Coronary artery (tissue), 2 donors: ENCODE data around the gene TDP1.

Experiments used
- DNase-seq: peaks from one replicate; pipeline ENCODE4 v3.0.0-alpha.2; 2017; ENCODE audit warnings: low spot score
- H3K27ac ChIP-seq, 2 donors: fragments of 200-600 bp; sonication (generic); one replicate each; pipeline ENCODE4 v1.5.1; 2016 to 2019
- H3K4me3 ChIP-seq: fragments of 200-600 bp; sonication (generic); 2 replicates; pipeline ENCODE4 v1.5.1; 2016; ENCODE audit warnings: mild to moderate bottlenecking, moderate library complexity
- TF ChIP-seq, protein P1 (sequence below): fragments of 200-600 bp; sonication (generic); IDR thresholded peaks from one replicate; pipeline ENCODE4 v1.5.1; 2019; ENCODE audit warnings: antibody characterized with exemption

The TDP1 gene

DNA sequence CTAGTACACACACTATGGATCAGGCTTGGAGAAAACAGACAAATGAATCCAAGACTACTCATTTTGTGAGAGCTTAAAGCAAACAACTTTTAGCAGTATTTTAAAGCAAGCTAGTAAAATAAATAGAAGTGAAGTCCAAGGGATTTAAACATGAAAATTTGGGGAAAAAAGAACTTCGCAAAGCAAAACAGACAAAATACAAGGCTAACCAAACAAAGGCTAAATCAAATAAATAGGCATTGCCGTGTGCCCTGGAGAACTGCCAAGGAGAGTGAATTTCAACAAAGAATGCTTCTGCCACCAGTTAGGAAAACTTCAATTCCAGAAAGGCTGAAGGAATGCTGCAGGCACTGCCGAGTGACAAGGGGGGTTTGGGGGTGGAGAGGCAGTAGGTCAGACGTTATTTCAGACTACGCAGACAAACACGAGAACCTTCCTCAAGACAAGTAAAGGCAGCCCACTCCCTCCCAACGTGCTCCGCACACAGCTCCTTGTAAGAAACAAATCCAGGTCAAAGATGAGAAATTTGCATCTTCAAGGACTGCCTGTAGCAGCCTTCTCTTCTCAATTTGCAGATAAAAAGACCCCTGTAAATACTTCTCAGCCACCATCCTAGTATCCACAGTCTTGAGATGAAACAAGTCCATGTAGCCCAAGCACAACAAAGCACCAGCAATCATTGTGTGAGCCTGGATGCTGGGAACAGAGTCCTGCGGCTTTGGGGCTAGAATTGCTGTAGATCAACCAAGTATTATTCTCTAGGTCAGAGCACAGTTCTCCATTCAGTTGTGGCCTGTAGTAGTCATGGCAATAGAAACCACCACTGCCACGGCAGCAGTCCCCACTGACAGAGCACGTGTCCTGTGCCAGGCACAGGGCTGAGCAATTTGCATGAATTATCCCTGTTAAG, 44.5 kb upstream of the TDP1 start:
- Histone ChIP-seq H3K4me3 (peak overlapping the region; percentile 29), H3K27ac (peak overlapping the region in 1 of 2 donors; percentile 18)
- DNase-seq = no peak
- TF ChIP-seq, protein P1, sequence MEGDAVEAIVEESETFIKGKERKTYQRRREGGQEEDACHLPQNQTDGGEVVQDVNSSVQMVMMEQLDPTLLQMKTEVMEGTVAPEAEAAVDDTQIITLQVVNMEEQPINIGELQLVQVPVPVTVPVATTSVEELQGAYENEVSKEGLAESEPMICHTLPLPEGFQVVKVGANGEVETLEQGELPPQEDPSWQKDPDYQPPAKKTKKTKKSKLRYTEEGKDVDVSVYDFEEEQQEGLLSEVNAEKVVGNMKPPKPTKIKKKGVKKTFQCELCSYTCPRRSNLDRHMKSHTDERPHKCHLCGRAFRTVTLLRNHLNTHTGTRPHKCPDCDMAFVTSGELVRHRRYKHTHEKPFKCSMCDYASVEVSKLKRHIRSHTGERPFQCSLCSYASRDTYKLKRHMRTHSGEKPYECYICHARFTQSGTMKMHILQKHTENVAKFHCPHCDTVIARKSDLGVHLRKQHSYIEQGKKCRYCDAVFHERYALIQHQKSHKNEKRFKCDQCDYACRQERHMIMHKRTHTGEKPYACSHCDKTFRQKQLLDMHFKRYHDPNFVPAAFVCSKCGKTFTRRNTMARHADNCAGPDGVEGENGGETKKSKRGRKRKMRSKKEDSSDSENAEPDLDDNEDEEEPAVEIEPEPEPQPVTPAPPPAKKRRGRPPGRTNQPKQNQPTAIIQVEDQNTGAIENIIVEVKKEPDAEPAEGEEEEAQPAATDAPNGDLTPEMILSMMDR = no peak

- TF ChIP-seq, protein P1 = no peak
- Histone ChIP-seq H3K27ac (no peak overlapping the region), H3K4me3 (no peak overlapping the region)
- no peak for DNase-seq
These were observed 43.5 kb upstream of the TDP1 start for GRCh38 chr14:89912221-89912620.

GRCh38 chr14:89912667-89913211, 43.0 kb upstream of the TDP1 start:
- Histone ChIP-seq H3K27ac (no peak overlapping the region), H3K4me3 (no peak overlapping the region)
- no peak for DNase-seq
- TF ChIP-seq, protein P1 = no peak

GRCh38 chr14:89915114-89915878, 40.4 kb upstream of the TDP1 start:
- DNase-seq = no peak
- Histone ChIP-seq H3K4me3 (no peak overlapping the region), H3K27ac (no peak overlapping the region)
- TF ChIP-seq, protein P1 = peak; percentile 79

- TF ChIP-seq, protein P1 = no peak
- H3K4me3 ChIP-seq = no peak overlapping the region
- H3K27ac ChIP-seq = no peak overlapping the region
- no peak for DNase-seq
These were observed 37.0 kb upstream of the TDP1 start for GRCh38 chr14:89918721-89919120.

- Histone ChIP-seq H3K27ac (no peak overlapping the region), H3K4me3 (no peak overlapping the region)
- TF ChIP-seq, protein P1 = no peak
- DNase-seq = no peak
These were observed 35.7 kb upstream of the TDP1 start for GRCh38 chr14:89920056-89920455.
